T-helper 17 cell (primary cell): ENCODE measurements around the gene ATXN2. TPM values are rescaled to one million over a fixed set of nuclear protein-coding genes. Genes with fewer than 3 reads are reported as not detected.
"Not testable (repeated sequence)": the region's sequence is repeated elsewhere in the genome, so short reads cannot be mapped to it uniquely, and the experiment has no call there.

Experiments
- ATAC-seq: fragments of 150-1000 bp; cut with Tn5 transposase; 2 replicates; pipeline ENCODE4 v1.10.0; 2021; ENCODE audit warnings: mild to moderate bottlenecking, moderate library complexity
- DNase-seq, 3 donors: peaks; one replicate each; pipeline versions ENCODE4 v3.0.0 to v3.0.0-alpha.2; 2020 to 2021
- H3K9me3 ChIP-seq: one replicate; pipeline ENCODE4 v1.7.0; 2013; ENCODE audit warnings: low read length, mild to moderate bottlenecking; ENCODE audit not compliant: control insufficient read depth, poor library complexity, severe bottlenecking
- H3K27ac Mint-ChIP-seq: one replicate; pipeline ENCODE4 v1.8.0; 2022; ENCODE audit warnings: mild to moderate bottlenecking, moderate library complexity, mixed read lengths
- H3K27me3 Mint-ChIP-seq: one replicate; pipeline ENCODE4 v1.8.0; 2022; ENCODE audit warnings: mixed read lengths
- H3K36me3 Mint-ChIP-seq: one replicate; pipeline ENCODE4 v1.8.0; 2022; ENCODE audit warnings: low read depth, mixed read lengths
- H3K4me1 Mint-ChIP-seq: one replicate; pipeline ENCODE4 v1.8.0; 2022; ENCODE audit warnings: mild to moderate bottlenecking, mixed read lengths
- H3K4me3 Mint-ChIP-seq: one replicate; pipeline ENCODE4 v1.8.0; 2022; ENCODE audit warnings: mild to moderate bottlenecking, moderate library complexity, mixed read lengths
- total RNA-seq, 4 donors: library from RNA in 2 of 4; stranded (reverse) in 2 of 4; gene quantifications; one replicate each; pipeline ENCODE4 v1.2.3 and lab custom pipeline; 2022 to 2026

The ATXN2 gene
- total RNA-seq, 2 donors from 2014 or later: 47.6 to 48.8 TPM

- Mint-ChIP-seq H3K27ac (no peak overlapping the region), H3K27me3 (no peaks in the 10 kb centered on the region), H3K36me3 (peaks cover 8% of the 10 kb centered on the region), H3K4me3 (no peak overlapping the region), H3K4me1 (peaks cover 8% of the 10 kb centered on the region)
- ATAC-seq (no peak), DNase-seq (no peak)
- no peaks in the 10 kb centered on the region for H3K9me3 ChIP-seq
These were observed 55.1 kb downstream of the ATXN2 start for GRCh38 chr12:111544032-111544431.

GRCh38 chr12:111532751-111533150 lies 66.4 kb downstream of the ATXN2 start:
- peaks cover 8% of the 10 kb centered on the region for H3K4me1 Mint-ChIP-seq
- H3K9me3 ChIP-seq: no peaks in the 10 kb centered on the region
- ATAC-seq: no peak
- no peaks in the 10 kb centered on the region for H3K36me3 Mint-ChIP-seq
- H3K27me3 Mint-ChIP-seq: no peaks in the 10 kb centered on the region
- DNase-seq: no peak
- H3K27ac Mint-ChIP-seq: no peak overlapping the region
- H3K4me3 Mint-ChIP-seq: no peak overlapping the region

- Mint-ChIP-seq H3K4me3 (no peak overlapping the region), H3K27ac (peak overlapping the region; percentile 77), H3K27me3 (no peaks in the 10 kb centered on the region), H3K36me3 (no peaks in the 10 kb centered on the region), H3K4me1 (peaks cover 6% of the 10 kb centered on the region)
- DNase-seq: peak; percentile 19 to 44 (median 35)
- peak; percentile 87 for ATAC-seq
- no peaks in the 10 kb centered on the region for H3K9me3 ChIP-seq
These were observed 69.4 kb downstream of the ATXN2 start for GRCh38 chr12:111529424-111530368.

- no peak for ATAC-seq
- H3K27ac Mint-ChIP-seq: no peak overlapping the region
- no peak overlapping the region for H3K4me3 Mint-ChIP-seq
- no peak for DNase-seq
- H3K9me3 ChIP-seq: no peaks in the 10 kb centered on the region
- H3K36me3 Mint-ChIP-seq: no peaks in the 10 kb centered on the region
- H3K27me3 Mint-ChIP-seq: no peaks in the 10 kb centered on the region
- no peaks in the 10 kb centered on the region for H3K4me1 Mint-ChIP-seq
These were observed 75.4 kb downstream of the ATXN2 start for GRCh38 chr12:111523587-111524167.

GRCh38 chr12:111521801-111522200 lies 77.3 kb downstream of the ATXN2 start:
- ATAC-seq (no peak), DNase-seq (no peak)
- H3K27ac Mint-ChIP-seq: no peak overlapping the region
- no peak overlapping the region for H3K4me3 Mint-ChIP-seq
- H3K27me3 Mint-ChIP-seq: no peaks in the 10 kb centered on the region
- H3K36me3 Mint-ChIP-seq: no peaks in the 10 kb centered on the region
- H3K9me3 ChIP-seq: no peaks in the 10 kb centered on the region
- no peaks in the 10 kb centered on the region for H3K4me1 Mint-ChIP-seq

GRCh38 chr12:111519937-111520336 lies 79.2 kb downstream of the ATXN2 start:
- Mint-ChIP-seq H3K4me1 (peaks cover 2% of the 10 kb centered on the region), H3K27me3 (no peaks in the 10 kb centered on the region), H3K36me3 (no peaks in the 10 kb centered on the region), H3K27ac (no peak overlapping the region), H3K4me3 (no peak overlapping the region)
- no peak for DNase-seq
- no peaks in the 10 kb centered on the region for H3K9me3 ChIP-seq
- no peak for ATAC-seq

GRCh38 chr12:111519083-111519482 lies 80.0 kb downstream of the ATXN2 start:
- Mint-ChIP-seq H3K27me3 (no peaks in the 10 kb centered on the region), H3K4me1 (peaks cover 2% of the 10 kb centered on the region), H3K27ac (no peak overlapping the region), H3K4me3 (no peak overlapping the region), H3K36me3 (no peaks in the 10 kb centered on the region)
- no peak for DNase-seq
- no peaks in the 10 kb centered on the region for H3K9me3 ChIP-seq
- ATAC-seq: no peak

- H3K4me3 Mint-ChIP-seq, H3K27me3 Mint-ChIP-seq, H3K9me3 ChIP-seq, H3K36me3 Mint-ChIP-seq, H3K4me1 Mint-ChIP-seq, DNase-seq, ATAC-seq, H3K27ac Mint-ChIP-seq: not testable (repeated sequence)
These were observed 91.4 kb downstream of the ATXN2 start for GRCh38 chr12:111507719-111508118.

- not testable (repeated sequence) for H3K27me3 Mint-ChIP-seq, H3K4me1 Mint-ChIP-seq, H3K27ac Mint-ChIP-seq, H3K36me3 Mint-ChIP-seq, DNase-seq, ATAC-seq, H3K9me3 ChIP-seq, H3K4me3 Mint-ChIP-seq
These were observed 91.9 kb downstream of the ATXN2 start for GRCh38 chr12:111507258-111507657.

GRCh38 chr12:111506260-111506659 lies 92.9 kb downstream of the ATXN2 start:
- Mint-ChIP-seq H3K4me3 (no peak overlapping the region), H3K4me1 (peaks cover 2% of the 10 kb centered on the region), H3K36me3 (peaks cover 2% of the 10 kb centered on the region), H3K27me3 (no peaks in the 10 kb centered on the region), H3K27ac (no peak overlapping the region)
- DNase-seq (no peak), ATAC-seq (no peak)
- H3K9me3 ChIP-seq: no peaks in the 10 kb centered on the region

GRCh38 chr12:111505601-111506036 lies 93.5 kb downstream of the ATXN2 start:
- DNase-seq (no peak), ATAC-seq (no peak)
- H3K27ac Mint-ChIP-seq: no peak overlapping the region

GRCh38 chr12:111503116-111503515 lies 96.0 kb downstream of the ATXN2 start:
- Mint-ChIP-seq H3K27ac (no peak overlapping the region), H3K4me3 (no peak overlapping the region), H3K4me1 (peaks cover 6% of the 10 kb centered on the region), H3K27me3 (no peaks in the 10 kb centered on the region), H3K36me3 (peaks cover 5% of the 10 kb centered on the region)
- DNase-seq (no peak), ATAC-seq (no peak)
- no peaks in the 10 kb centered on the region for H3K9me3 ChIP-seq

More at GRCh38 chr12:111505601-111506036, 93.5 kb downstream of the ATXN2 start:
- Mint-ChIP-seq H3K4me1 (peaks cover 2% of the 10 kb centered on the region), H3K27me3 (no peaks in the 10 kb centered on the region), H3K36me3 (peaks cover 2% of the 10 kb centered on the region), H3K4me3 (no peak overlapping the region)
- H3K9me3 ChIP-seq: no peaks in the 10 kb centered on the region

GRCh38 chr12:111494676-111495075 lies 104.4 kb downstream of the ATXN2 start:
- DNase-seq: no peak
- Mint-ChIP-seq H3K36me3 (peaks cover 13% of the 10 kb centered on the region), H3K27ac (no peak overlapping the region), H3K4me1 (peaks cover 13% of the 10 kb centered on the region), H3K4me3 (no peak overlapping the region), H3K27me3 (no peaks in the 10 kb centered on the region)
- ATAC-seq: no peak
- no peaks in the 10 kb centered on the region for H3K9me3 ChIP-seq
